Tibial artery (tissue), 4 donors: Measurements from ENCODE around the gene LRRC53.

Experiments
- DNase-seq, 2 donors: peaks; one replicate each; pipeline ENCODE4 v3.0.0-alpha.2; 2019
- H3K27ac ChIP-seq, 2 donors: fragments of 200-600 bp; sonication (generic) in 1 of 2; 1 replicate in 1 of 2; 2 replicates in 1 of 2; pipeline ENCODE4 v1.5.1; 2018 to 2019; ENCODE audit warnings: mild to moderate bottlenecking in 1 of 2
- H3K27me3 ChIP-seq, 2 donors: fragments of 200-600 bp; sonication (generic) in 1 of 2; one replicate each; pipeline versions ENCODE4 v1.5.1 to v1.6.0; 2016 to 2019
- H3K36me3 ChIP-seq, 3 donors: fragments of 200-600 bp; sonication (generic) in 2 of 3; one replicate each; pipeline ENCODE4 v1.5.1; 2016 to 2019; ENCODE audit warnings: mild to moderate bottlenecking in 2 of 3
- H3K4me1 ChIP-seq, 4 donors: fragments of 200-600 bp; sonication (generic) in 2 of 4; 1 replicate in 3 of 4; 2 replicates in 1 of 4; pipeline ENCODE4 v1.5.1; 2016 to 2019
- H3K4me3 ChIP-seq, 2 donors: fragments of 200-600 bp; sonication (generic) in 1 of 2; 1 replicate in 1 of 2; 2 replicates in 1 of 2; pipeline ENCODE4 v1.5.1; 2018 to 2019; ENCODE audit warnings: mild to moderate bottlenecking in 2 of 2
- H3K9me3 ChIP-seq, 3 donors: fragments of 200-600 bp; sonication (generic) in 1 of 3; one replicate each; pipeline ENCODE4 v1.5.1; 2016 to 2019
- CTCF ChIP-seq, 2 experiments: fragments of 200-600 bp in 1 of 2; fragments of 450-650 bp in 1 of 2; IDR thresholded peaks; one replicate each; pipeline ENCODE4 v1.5.1; 2017 to 2019; ENCODE audit warnings: antibody characterized with exemption in 2 of 2, mild to moderate bottlenecking in 1 of 2, moderate library complexity in 1 of 2
- intact Hi-C: fragments of 100-400 bp; cut with DNase I; formaldehyde crosslinking; loops from one replicate; pipeline ENCODE4 v1.15.0; 2023; ENCODE audit warnings: low total_unique reads

The LRRC53 gene

GRCh38 chr1:74431531-74431930 lies 80.9 kb downstream of the LRRC53 start:
- no peak for TF ChIP-seq CTCF (IDR thresholded peaks at IDR 0.05)
- no peak overlapping the region for H3K4me3 ChIP-seq
- DNase-seq = no peak
- no peaks in the 10 kb centered on the region for H3K9me3 ChIP-seq
- peaks cover 0 to 4% (median 0%) of the 10 kb centered on the region in 4 donors for H3K4me1 ChIP-seq
- no peaks in the 10 kb centered on the region for H3K36me3 ChIP-seq
- no peaks in the 10 kb centered on the region for H3K27me3 ChIP-seq
- intact Hi-C loops = no loop called here
- H3K27ac ChIP-seq = no peak overlapping the region

GRCh38 chr1:74430342-74430934 lies 82.0 kb downstream of the LRRC53 start:
- Histone ChIP-seq H3K9me3 (no peaks in the 10 kb centered on the region), H3K27ac (no peak overlapping the region), H3K27me3 (no peaks in the 10 kb centered on the region), H3K4me3 (no peak overlapping the region), H3K4me1 (peaks cover 0 to 15% (median 0%) of the 10 kb centered on the region in 4 donors), H3K36me3 (no peaks in the 10 kb centered on the region)
- DNase-seq = no peak
- TF ChIP-seq CTCF (IDR thresholded peaks at IDR 0.05) = no peak
- intact Hi-C loops = no loop called here

- no peaks in the 10 kb centered on the region for H3K27me3 ChIP-seq
These were observed 82.8 kb downstream of the LRRC53 start for GRCh38 chr1:74429580-74429979.

GRCh38 chr1:74427681-74428080 lies 84.7 kb downstream of the LRRC53 start:
- TF ChIP-seq CTCF (IDR thresholded peaks at IDR 0.05) = no peak
- Histone ChIP-seq H3K9me3 (no peaks in the 10 kb centered on the region), H3K36me3 (no peaks in the 10 kb centered on the region)

More at GRCh38 chr1:74429580-74429979, 82.8 kb downstream of the LRRC53 start:
- Histone ChIP-seq H3K4me3 (no peak overlapping the region), H3K9me3 (no peaks in the 10 kb centered on the region), H3K27ac (no peak overlapping the region), H3K36me3 (no peaks in the 10 kb centered on the region), H3K4me1 (peaks cover 0 to 18% (median 0%) of the 10 kb centered on the region in 4 donors)
- intact Hi-C loops = no loop called here
- no peak for DNase-seq
- no peak for TF ChIP-seq CTCF (IDR thresholded peaks at IDR 0.05)

GRCh38 chr1:74426208-74426937 lies 86.0 kb downstream of the LRRC53 start:
- no peaks in the 10 kb centered on the region for H3K27me3 ChIP-seq
- intact Hi-C loops = no loop called here
- DNase-seq = no peak
- no peak for TF ChIP-seq CTCF (IDR thresholded peaks at IDR 0.05)
- peaks cover 0 to 18% (median 0%) of the 10 kb centered on the region in 4 donors for H3K4me1 ChIP-seq
- H3K4me3 ChIP-seq = peak overlapping the region in 1 of 2 donors; percentile 4
- peak overlapping the region in 1 of 2 donors; percentile 28 for H3K27ac ChIP-seq
- no peaks in the 10 kb centered on the region for H3K9me3 ChIP-seq
- no peaks in the 10 kb centered on the region for H3K36me3 ChIP-seq

More at GRCh38 chr1:74427681-74428080, 84.7 kb downstream of the LRRC53 start:
- Histone ChIP-seq H3K27me3 (no peaks in the 10 kb centered on the region), H3K27ac (no peak overlapping the region), H3K4me1 (peaks cover 0 to 18% (median 0%) of the 10 kb centered on the region in 4 donors), H3K4me3 (no peak overlapping the region)
- intact Hi-C loops = no loop called here
- no peak for DNase-seq
